ENCODE measurements around the gene APOBR.

DNA sequence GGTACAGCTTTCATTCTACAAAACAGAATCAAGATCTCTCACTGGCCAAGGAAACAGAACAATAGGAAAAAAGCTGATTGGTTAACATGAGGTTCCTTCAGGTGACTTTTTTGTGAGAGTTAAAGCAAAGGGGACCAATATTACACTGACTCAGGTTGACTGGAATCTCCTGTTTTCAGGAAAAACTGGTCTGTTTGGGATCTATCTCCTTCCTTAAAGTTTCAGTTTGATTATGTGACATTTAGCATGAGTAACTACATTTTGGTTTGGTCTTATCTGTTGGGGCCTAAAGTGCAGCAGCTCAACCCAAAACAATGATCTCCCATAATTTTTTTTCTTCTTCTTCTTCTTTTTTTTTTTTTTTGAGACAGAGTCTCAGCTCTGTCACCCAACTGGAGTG lies 34.7 kb downstream of the APOBR start:
- TF ChIP-seq, protein P1, sequence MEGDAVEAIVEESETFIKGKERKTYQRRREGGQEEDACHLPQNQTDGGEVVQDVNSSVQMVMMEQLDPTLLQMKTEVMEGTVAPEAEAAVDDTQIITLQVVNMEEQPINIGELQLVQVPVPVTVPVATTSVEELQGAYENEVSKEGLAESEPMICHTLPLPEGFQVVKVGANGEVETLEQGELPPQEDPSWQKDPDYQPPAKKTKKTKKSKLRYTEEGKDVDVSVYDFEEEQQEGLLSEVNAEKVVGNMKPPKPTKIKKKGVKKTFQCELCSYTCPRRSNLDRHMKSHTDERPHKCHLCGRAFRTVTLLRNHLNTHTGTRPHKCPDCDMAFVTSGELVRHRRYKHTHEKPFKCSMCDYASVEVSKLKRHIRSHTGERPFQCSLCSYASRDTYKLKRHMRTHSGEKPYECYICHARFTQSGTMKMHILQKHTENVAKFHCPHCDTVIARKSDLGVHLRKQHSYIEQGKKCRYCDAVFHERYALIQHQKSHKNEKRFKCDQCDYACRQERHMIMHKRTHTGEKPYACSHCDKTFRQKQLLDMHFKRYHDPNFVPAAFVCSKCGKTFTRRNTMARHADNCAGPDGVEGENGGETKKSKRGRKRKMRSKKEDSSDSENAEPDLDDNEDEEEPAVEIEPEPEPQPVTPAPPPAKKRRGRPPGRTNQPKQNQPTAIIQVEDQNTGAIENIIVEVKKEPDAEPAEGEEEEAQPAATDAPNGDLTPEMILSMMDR (conservative IDR thresholded peaks at IDR 0.05; ENCODE audit: low read length): no peak
- no peak for TF ChIP-seq EZH2phosphoT487 (IDR thresholded peaks at IDR 0.05; ENCODE audit: borderline replicate concordance, low read depth, low read length)

Measured in OCI-LY7 (cell line).